Measurements from ENCODE around the gene GAS7. TPM values are rescaled to one million over a fixed set of nuclear protein-coding genes. Genes with fewer than 3 reads are reported as not detected.

GAS7 gene
- total and polyA plus RNA-seq, 12 donors: 3.6 to 54.9 (median 28.0) TPM

DNA sequence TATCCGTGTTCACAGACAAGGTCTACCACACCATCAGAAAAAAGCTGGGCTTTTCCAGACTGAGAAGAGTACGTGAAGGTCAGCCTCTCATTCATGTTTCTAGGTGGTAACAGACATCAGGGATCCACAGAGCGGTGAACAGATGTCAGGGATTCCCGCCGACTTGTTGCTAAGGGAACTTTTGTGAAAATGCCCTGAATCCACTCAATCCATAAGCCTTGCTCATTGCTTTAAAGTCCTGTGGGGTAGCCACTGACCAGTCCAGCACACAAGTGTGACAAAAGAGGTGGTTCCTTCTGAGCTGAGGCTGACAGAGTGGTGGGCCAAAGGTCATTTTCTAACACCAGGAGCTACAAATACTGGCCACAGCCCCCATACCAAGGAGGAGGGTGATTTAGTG, 5.9 kb downstream of the GAS7 start:
- Histone ChIP-seq H3K27ac (peak overlapping the region in 2 of 5 donors; percentile 26 to 49), H3K27me3 (no peaks in the 10 kb centered on the region), H3K9me3 (replicated peaks in 1 of 3) (peaks cover 0 to 10% (median 0%) of the 10 kb centered on the region in 3 donors), H3K36me3 (replicated peaks in 1 of 2) (no peaks in the 10 kb centered on the region), H3K4me1 (replicated peaks in 1 of 2) (no peaks in the 10 kb centered on the region), H3K4me3 (no peak overlapping the region)
- WGBS, 4 donors: 55 to 74% (median 71%) methylated on average over 5 of the region's 5 CpGs
- TF ChIP-seq POLR2A (IDR thresholded peaks at IDR 0.05): no peak
- DNase-seq: no peak
- intact Hi-C loops (cut with DNase I): no loop called here

DNA sequence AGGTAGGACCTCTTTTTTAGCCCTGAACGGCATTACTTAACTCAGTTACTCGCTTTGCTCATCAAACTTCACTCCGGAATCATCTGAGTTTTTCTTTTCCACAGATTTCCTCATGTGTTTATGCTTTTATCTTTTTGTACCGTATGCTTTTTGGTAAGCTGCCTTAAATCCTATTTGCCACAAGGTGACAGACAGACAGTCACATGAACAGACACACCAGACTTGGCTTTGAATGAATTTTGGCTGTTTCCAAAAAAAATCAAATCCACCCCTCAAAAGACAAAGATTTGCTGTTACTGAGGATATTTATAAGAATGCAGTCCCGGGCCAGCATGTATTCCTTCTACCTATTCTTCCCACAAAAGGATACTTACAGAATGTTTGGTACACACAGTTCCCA, 10.9 kb downstream of the GAS7 start:
- H3K4me3 ChIP-seq: no peak overlapping the region
- H3K27ac ChIP-seq: no peak overlapping the region
- no peaks in the 10 kb centered on the region for H3K36me3 ChIP-seq (replicated peaks in 1 of 2)
- intact Hi-C loops (cut with DNase I): no loop called here
- H3K4me1 ChIP-seq (replicated peaks in 1 of 2): no peaks in the 10 kb centered on the region
- no peaks in the 10 kb centered on the region for H3K9me3 ChIP-seq (replicated peaks in 1 of 3)
- 69 to 83% (median 71%) methylated on average over 5 of the region's 5 CpGs for WGBS, 4 donors
- DNase-seq: no peak
- H3K27me3 ChIP-seq: no peaks in the 10 kb centered on the region
- TF ChIP-seq, protein P1, sequence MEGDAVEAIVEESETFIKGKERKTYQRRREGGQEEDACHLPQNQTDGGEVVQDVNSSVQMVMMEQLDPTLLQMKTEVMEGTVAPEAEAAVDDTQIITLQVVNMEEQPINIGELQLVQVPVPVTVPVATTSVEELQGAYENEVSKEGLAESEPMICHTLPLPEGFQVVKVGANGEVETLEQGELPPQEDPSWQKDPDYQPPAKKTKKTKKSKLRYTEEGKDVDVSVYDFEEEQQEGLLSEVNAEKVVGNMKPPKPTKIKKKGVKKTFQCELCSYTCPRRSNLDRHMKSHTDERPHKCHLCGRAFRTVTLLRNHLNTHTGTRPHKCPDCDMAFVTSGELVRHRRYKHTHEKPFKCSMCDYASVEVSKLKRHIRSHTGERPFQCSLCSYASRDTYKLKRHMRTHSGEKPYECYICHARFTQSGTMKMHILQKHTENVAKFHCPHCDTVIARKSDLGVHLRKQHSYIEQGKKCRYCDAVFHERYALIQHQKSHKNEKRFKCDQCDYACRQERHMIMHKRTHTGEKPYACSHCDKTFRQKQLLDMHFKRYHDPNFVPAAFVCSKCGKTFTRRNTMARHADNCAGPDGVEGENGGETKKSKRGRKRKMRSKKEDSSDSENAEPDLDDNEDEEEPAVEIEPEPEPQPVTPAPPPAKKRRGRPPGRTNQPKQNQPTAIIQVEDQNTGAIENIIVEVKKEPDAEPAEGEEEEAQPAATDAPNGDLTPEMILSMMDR (IDR thresholded peaks at IDR 0.05): no peak
- TF ChIP-seq POLR2A (IDR thresholded peaks at IDR 0.05): no peak

DNA sequence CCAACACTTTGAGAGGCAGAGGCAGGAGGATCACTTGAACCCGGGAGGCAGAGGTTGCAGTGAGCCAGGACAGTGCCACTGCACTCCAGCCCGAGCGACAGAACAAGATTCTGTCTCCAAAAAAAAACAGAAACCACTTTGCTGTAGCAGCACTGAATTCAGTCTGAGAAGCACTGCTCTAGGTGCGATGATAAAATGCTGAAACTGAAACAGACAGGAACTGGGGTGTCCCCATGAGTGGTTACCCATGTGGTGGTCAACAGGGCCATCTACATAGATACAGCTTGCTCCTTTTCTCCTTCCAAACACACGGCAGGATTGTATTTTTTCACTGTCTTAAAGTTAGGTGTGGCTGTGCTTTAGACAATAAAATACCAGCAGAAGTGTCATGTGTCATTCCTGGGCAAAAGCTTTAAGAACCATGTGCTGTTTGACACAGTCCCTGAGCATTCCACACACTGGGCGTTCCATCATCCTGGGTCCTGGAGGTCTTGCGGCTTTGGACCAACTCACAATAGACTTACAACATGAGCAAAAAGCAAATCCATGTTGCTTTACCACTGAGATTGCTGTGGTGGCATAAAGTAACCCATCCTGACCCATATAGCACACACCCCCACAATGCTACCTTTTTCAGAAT, 11.5 kb downstream of the GAS7 start:
- H3K27me3 ChIP-seq: no peaks in the 10 kb centered on the region
- H3K9me3 ChIP-seq (replicated peaks in 1 of 3): no peaks in the 10 kb centered on the region
- no peak for TF ChIP-seq POLR2A (IDR thresholded peaks at IDR 0.05)
- TF ChIP-seq, protein P1 (IDR thresholded peaks at IDR 0.05): no peak
- no peaks in the 10 kb centered on the region for H3K4me1 ChIP-seq (replicated peaks in 1 of 2)
- no peaks in the 10 kb centered on the region for H3K36me3 ChIP-seq (replicated peaks in 1 of 2)
- no peak overlapping the region for H3K4me3 ChIP-seq
- intact Hi-C loops (cut with DNase I): no loop called here
- H3K27ac ChIP-seq: no peak overlapping the region
- DNase-seq: no peak
- WGBS, 4 donors: 60 to 81% (median 77%) methylated on average over 7 of the region's 7 CpGs

DNA sequence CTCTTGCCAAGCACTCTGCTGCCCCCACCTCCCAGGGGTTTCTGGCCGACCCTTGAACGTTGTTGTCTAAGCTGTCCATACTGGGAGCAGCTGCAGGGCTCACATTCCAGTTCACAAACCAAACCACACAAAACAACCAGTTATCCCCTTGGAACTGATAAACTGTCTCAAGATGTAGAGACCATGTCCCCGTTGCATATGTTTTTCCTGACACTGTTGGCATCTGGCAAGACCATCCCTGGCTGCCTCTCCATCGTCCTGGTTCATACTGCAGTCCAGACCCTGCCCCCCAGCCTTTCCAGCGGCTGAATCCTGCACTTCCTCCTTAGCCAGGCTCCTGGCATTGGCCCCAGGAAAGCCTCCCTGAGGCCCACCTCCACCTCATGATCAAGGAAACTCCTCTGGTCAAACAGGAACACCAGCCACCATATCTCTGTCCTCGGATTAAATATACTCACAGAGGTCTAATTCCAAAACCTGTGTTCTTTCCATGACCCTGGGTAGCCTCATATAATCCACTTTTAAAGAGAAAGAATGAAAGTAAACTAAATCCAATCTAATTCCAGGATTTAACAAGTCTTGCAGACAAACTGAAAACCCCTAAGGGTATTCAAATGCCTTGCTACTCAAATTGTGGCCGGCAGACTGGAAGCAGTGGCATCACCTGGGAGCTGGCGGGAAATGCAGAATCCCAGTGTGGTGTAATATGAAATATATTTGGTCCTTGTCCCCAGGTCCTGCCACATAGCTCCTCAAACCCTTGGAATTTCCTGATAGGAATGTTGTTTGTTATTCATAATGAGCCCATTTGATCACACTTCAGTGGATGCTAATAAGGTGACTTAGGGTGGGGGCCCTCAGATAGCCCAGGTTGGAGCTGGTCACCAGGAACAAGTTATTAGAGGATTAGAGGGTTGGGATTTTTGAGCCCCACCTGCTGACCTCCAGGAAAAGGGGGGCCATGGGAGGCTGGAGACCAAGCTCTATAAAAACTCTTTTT, 14.2 kb downstream of the GAS7 start:
- 43 to 76% (median 61%) methylated on average over 8 of the region's 8 CpGs for WGBS, 4 donors
- intact Hi-C loops (cut with DNase I): no loop called here
- TF ChIP-seq, protein P1 (IDR thresholded peaks at IDR 0.05): no peak
- TF ChIP-seq POLR2A (IDR thresholded peaks at IDR 0.05): no peak

More for the DNA sequence above, 14.2 kb downstream of the GAS7 start:
- H3K4me1 ChIP-seq (replicated peaks in 1 of 2): peaks cover 0 to 3% of the 10 kb centered on the region in 2 donors
- DNase-seq: no peak
- H3K4me3 ChIP-seq: no peak overlapping the region
- H3K27me3 ChIP-seq: no peaks in the 10 kb centered on the region
- no peak overlapping the region for H3K27ac ChIP-seq
- no peaks in the 10 kb centered on the region for H3K9me3 ChIP-seq (replicated peaks in 1 of 3)
- H3K36me3 ChIP-seq (replicated peaks in 1 of 2): no peaks in the 10 kb centered on the region
